Astrocyte of the hippocampus (primary cell): Measurements from ENCODE around the gene SALL3.
A peak's percentile ranks its signal among the peaks of the same experiment; 100 is the strongest.

Experiments used
- DNase-seq: peaks from one replicate; pipeline ENCODE4 v3.0.0; 2011; ENCODE audit warnings: low read depth, low spot score

The SALL3 gene

DNA sequence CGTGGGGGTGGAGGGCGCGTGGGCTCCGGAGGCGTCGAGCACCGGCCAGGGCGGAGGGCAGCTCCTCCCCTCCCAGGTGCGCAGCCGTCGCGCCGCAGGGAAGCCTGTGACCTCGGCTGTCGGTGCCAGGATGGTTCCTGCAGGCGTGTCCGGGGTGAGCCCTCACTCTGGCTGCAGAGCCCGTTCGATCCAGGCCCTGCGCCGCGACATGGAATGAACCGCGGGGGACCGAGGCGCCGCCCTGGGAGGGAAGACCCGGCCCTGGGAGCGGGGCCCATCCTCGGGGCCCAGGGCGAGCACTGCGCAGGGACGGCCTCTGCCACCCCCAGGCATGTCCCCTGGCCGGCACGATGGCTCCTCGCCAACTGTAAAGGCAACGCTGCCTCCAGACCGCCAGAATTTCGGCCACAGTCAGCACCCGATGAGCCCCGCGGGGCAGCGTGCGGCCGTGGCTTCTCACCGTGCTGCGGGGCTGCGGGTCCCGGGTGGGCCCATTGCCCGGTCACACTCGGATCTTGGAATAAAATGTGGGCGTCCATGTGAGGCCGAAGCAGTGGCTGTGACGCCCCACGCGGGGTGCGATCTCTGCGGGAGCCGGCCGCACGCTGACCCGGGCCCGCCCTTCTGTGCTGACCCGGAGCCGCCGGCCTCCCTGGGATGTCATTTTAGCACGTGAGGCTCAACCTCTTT, 26.6 kb downstream of the SALL3 start:
- no peak for DNase-seq

DNA sequence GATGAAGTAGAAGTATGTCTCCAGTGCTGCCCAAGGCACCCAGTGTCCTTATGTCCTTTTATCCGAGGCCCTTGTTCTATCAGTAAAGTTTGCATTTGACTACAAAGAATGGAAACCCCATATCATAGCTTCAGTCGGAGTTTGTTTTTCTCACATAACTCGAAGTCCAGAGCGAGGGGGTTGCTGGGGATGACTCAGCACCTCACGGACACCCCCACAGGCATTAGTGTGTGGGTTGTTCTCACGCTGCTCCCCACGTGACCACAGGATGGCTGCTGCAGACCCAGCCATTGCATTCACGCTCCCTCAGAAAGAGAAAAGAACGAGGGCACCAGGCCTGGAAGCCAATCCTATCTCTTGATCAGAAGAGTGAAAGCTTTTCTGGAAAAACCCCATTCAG, 27.8 kb downstream of the SALL3 start:
- DNase-seq: no peak

DNA sequence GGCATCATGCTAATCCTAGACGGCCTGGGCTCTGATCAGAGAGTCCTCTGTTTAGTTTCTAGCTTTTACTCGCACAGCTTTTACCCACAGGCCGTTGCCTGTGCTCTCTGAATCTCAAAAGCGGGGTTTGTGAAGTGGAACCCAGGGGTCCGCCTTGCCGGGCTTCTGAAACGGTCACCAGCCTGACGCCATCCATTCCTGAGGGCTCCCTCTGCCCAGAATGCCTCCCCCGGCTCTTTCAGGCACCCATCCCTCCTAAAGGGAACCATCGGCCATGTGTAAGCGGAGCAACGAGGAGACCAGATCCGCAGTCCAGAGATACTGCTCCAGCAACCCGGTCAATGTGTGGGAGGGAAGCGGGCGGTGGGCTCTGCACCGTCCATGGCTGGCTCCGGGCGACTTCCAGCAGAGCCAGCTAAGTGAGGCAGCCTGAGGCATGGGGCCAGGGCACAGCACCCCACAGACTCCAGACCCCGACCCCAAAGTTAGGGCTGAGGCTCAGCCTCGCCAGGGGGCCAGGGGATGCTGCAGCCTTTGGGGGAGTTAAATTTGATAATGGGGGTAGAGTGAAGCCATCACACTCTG, 28.8 kb downstream of the SALL3 start:
- no peak for DNase-seq

DNA sequence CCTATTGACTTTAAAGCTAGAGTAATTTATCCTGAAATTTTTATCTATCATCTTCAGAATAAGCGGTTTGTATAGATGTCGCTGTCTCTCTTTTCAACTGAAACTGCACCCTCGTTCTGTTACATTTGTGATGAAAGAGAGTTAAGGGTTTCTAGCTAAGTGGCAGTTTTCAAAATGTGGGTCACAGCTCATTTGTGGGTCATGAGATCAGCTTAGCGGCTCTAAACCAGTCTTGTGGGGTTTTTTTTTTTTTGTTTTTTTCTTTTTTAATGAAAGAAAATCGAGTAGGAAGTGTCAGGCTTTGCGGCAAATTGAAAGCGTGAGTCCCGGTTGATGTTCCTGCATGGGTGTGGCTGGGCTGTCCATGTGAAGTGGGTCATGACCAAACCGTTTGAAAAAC, 31.2 kb downstream of the SALL3 start:
- no peak for DNase-seq

DNA sequence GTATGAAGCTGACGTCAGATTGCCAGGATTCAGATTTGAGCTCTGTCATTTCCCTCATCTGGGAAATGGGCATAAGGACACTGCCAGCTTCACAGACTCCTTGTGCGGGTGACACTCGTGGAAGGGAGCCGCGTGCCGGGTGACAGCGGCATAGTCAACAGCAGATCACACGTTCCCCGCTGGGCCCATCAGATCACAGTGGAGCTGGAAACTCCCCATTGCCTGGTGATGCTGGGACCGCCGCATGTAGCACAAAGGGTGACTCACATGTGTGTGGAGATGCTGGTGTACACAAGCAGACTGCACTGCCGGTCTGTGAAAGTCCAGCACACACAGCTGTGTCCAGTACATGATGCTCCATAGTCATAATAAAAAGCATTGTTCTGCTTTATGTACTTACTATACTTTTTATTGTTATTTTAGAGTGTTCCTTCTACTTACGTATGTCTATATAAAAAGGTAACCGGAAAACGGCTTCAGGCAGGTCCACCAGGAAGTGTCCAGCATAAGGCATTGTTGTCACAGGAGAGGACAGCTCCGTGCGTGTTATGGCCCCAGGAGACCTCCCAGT, 31.8 kb downstream of the SALL3 start:
- no peak for DNase-seq

DNA sequence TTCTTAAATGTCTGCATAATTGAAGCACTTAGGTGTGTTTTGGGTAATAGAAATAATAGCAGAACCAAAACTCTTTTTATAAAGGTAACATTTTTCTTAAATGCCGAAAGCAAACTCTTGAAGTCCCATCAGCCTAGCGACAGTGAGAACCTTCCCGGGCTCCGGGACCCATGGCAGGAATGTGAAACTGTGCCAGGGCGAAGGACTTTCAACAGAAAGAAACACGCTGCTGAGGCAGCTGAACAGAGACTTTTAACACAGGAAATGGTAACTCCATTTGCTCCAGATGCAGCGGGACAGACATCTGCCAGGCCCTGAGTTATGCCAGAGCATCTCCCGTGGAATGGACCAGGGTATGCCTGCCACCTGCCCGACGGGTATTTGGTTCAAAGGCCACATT, 34.3 kb downstream of the SALL3 start:
- DNase-seq: no peak

DNA sequence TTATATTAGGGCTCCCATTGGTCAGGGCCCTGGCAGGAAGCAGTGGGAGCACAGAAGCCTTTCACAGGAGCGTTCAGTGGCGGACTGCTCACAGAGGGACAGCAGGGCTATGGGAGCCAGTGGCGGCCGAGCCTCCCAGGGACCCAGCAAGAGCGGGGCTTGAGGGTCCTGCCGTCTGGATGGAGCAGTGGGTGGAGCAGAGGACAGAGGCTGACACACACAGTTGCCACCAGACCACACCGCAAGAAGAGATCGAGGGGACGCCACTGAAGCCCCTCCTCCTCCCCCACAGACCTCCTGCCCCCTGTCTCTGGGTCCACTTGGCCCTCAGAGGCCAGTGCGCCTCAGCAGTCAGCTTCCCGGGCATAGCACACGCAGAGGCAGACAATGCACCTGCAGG, 39.3 kb downstream of the SALL3 start:
- no peak for DNase-seq

DNA sequence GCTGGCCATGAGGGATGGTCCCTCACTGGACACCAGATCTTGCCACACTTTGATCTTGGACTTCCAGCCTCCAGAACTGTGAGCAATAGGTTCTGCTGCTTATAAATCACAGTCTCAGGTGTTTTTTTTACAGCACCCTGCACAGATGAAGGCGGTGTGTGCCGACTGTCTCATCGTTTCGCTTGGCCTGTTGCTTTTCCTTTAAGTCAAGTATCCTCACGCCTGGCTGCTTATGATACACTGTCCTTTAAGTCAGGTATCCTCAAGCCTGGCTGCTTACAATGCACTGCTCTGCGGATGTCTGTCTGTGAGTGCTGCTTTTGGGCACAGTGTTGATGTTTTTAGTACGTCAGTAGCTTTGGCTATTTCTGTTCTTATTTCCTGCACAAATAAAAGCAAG, 40.3 kb downstream of the SALL3 start:
- no peak for DNase-seq

DNA sequence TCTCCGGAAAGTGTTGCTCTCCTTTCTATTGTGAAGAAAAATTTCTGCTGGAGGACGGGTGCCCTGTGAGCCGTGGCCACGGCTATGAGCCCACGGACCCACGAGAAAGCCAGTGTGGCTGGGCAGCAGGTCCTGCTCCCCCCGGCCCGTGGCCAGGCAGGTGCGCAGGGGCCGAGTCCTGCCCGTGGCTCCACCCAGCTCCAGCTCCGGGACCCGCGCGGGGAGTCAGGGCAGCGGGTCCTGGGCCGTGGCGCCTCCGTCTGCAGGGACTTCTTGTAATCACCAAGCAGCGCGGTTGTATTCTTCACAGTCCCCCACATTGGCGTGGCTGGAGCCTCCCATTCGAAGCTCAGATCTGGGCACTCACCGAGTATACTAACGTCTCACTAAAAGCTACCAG, 43.0 kb downstream of the SALL3 start:
- DNase-seq: no peak

DNA sequence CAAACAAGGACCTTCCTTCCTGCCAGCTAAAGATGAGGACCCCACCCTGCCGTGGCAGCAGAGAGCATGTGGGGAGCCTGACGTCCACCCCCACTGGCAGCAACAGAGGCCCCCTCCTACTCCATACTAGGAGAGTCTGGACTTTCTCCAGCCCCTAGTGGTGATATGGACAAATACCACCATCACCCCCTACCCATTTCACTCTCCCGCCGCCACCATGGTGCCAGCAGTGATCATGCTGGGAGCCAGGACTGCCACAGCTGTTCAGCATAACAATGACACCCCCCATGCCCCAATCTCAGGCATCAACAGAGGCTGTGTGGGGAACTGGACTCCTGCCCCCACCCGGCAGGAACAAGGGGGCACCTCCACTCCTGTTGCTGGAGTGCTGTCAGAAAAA, 46.9 kb downstream of the SALL3 start:
- no peak for DNase-seq

DNA sequence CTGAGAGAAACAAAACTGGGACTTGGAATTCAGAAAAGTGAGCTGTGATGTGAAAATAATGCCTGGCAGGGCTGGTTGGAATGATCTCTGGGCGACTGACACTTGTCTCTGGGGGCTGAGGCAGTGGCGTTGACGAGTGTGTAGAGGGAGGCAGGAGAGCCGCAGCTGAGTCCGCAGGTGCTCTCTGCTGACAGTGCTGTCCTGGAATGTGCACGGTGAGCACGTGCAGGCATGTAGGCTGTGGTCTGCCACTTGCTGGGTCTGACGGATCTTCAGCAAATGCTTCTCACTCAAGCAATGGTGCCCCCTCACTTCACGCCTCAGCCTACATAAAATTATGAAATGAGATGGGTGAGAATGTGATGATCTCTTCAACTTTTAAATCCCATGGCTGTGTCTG, 51.1 kb downstream of the SALL3 start:
- no peak for DNase-seq

DNA sequence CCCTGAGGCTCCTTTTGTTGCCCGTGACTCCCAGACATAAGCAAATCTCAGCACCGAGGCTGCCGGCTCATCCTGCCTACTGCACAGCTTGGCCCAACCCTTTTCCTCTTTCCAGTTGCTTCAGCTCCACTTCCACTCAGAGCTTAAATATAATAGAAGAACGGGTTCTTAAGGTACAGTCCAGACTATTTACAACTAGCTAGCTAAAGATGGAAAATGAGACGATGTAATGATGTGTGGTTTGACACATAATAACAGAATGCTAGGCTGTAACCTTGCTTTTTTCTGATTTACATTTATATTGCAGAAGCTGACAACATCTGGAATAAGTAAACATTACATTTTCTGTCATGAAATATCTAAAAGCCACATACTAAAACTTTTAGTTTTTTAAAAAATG, 62.7 kb downstream of the SALL3 start:
- DNase-seq: no peak

DNA sequence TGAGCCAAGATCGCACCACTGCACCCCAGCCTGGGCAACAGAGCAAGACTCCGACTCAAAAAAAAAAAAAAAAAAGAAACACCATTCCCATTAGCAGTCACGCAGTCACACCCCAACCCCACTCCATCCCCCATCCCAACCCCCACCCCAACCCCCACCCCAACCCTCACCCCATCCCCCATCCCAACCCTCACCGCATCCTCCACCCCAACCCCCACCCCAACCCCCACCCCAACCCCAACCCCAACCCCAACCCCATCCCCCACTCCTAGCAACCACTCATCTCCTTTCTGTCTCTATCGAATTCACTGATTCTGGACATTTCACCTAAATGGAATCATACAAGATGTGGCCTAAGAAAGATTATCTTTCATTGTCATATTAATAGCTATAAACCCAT, 63.7 kb downstream of the SALL3 start:
- DNase-seq: no peak

DNA sequence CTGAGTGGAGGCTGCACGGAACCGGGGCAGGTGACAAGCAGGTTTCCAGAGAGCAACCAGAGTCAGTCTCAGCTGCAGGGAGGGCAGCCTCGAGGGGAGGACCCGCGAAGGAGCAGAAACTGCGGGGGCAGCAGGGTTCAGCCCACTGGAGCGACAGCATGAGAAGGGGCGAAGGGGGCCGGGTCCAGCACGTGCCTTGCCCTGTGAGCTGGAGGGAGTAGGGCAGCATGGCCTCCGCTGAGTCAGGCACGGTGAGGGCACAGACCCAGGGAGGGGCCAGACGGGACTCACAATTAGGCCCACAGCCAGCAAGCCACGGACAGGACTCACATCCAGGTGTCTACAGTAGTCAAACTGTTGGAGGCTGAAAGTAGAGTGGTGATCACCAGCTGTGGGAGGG, 66.9 kb downstream of the SALL3 start:
- no peak for DNase-seq

DNA sequence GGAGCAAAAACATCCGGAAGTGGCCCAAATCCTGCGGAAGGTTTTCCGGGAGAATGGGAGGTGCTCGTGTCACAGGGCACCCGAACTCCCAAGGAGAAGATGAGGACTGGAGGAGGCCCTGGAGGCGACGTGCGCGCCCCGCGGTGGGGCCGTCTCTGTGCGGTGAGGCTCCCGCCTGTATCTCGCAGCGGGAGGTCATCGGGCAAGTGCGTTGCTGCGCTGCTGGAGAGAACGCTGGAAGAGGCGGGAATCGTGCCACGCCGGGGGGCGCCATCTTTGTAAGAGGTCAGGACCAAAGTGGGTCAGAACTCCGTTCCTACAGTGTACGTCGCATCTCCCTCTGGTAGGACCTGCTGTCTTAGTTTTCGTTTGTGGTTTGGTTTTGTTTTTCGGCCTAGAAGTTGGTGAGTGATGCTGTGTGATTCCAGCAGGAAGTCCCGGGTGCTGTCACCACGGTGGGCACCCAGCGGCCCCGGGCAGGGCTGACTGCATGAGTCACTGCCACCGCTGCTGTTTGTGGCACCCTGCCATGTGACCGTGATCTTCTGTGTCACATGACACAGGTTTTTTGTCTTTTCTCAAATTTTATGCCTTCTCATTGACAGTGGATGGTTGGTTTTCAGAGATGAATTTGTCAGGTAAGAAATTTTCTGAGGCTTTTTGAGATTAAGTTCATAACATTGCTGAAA, 68.1 kb downstream of the SALL3 start:
- peak; percentile 34 for DNase-seq

DNA sequence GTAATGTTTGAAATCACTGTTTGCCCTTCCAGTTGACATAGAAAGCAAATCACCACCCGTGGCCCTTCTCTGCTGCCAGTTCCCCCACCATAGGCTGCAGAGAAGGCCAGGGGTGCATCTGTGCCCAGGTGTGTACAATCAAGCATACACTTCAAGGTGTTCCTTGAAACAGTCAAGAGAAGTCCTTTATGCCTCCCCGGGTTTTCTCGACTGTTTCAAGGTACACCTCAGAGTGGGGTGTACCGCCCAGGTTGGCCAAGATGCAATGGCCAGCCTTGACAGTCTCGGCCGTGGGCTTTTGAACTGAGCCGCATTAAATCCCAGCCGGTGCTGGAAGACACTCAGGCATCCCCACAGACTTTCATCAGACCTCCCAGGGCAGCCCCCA, 68.6 kb downstream of the SALL3 start:
- DNase-seq: no peak

DNA sequence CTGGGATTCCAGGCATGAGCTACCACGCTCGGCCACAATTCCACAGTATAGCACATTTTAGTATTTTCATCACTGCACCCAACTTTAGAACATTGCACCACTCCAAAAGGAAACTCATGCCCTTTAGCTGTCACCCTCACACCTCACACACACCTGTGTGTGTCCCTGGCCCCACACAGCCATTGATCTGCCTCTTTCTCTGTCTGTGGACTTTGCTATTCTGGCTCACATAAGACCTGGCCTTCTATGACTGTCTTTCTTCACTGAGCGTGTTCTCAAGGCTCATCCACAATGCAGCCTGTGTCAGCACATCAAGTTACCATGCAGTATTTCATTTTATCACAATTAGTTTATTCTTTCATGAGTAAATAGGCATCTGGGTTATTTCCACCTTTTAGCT, 69.9 kb downstream of the SALL3 start:
- DNase-seq: no peak
